Measurements from ENCODE around the gene ZNF883.
"Not testable (repeated sequence)": the region's sequence is repeated elsewhere in the genome, so short reads cannot be mapped to it uniquely, and the experiment has no call there.

The ZNF883 gene
- long read RNA-seq, donor 1, partial matches to known transcripts = 0 of 6 reads
- long read RNA-seq, donor 1, other reads (novel, unspliced or antisense) = 0 of 6 reads
- long read RNA-seq, donor 2, partial matches to known transcripts = 0 of 3 reads
- long read RNA-seq, donor 2, other reads (novel, unspliced or antisense) = 0 of 3 reads
- long read RNA-seq, donor 3, partial matches to known transcripts = 0 of 4 reads
- long read RNA-seq, donor 3, other reads (novel, unspliced or antisense) = 0 of 4 reads
- long read RNA-seq, donor 4, partial matches to known transcripts = 0 of 1 reads
- long read RNA-seq, donor 4, other reads (novel, unspliced or antisense) = 0 of 1 reads
- long read RNA-seq, donor 5, partial matches to known transcripts = 0 of 1 reads
- long read RNA-seq, donor 5, other reads (novel, unspliced or antisense) = 0 of 1 reads
- long read RNA-seq, donor 6, partial matches to known transcripts = 0 of 1 reads
- long read RNA-seq, donor 6, other reads (novel, unspliced or antisense) = 0 of 1 reads
- long read RNA-seq, donor 7, partial matches to known transcripts = 0 of 2 reads
- long read RNA-seq, donor 7, other reads (novel, unspliced or antisense) = 0 of 2 reads
- long read RNA-seq, donor 8, partial matches to known transcripts = 0 of 4 reads
- long read RNA-seq, donor 8, other reads (novel, unspliced or antisense) = 0 of 4 reads

- peak; percentile 71 for DNase-seq
These were observed at the start of gene ZNF883 for GRCh38 chr9:113011911-113012381. Gene ZNF883 (minus strand): TSS chr9:113012192.

- not testable (repeated sequence) for DNase-seq
These were observed 49.3 kb upstream of the ZNF883 start for GRCh38 chr9:113061072-113061850.

- peak; percentile 43 for DNase-seq
These were observed 47.7 kb upstream of the ZNF883 start for GRCh38 chr9:113059581-113060284.

GRCh38 chr9:113057193-113057592, 45.2 kb upstream of the ZNF883 start:
- DNase-seq = no peak

- peak; percentile 95 for DNase-seq
These were observed 44.5 kb upstream of the ZNF883 start, which contains the start of gene ZFP37 for GRCh38 chr9:113056191-113057106. Gene ZFP37 (minus strand): TSS chr9:113056724. CDS start chr9:113056688, 36 bp downstream.

- no peak for DNase-seq
These were observed 31.1 kb upstream of the ZNF883 start for GRCh38 chr9:113042884-113043657.

GRCh38 chr9:113026200-113026599, 14.2 kb upstream of the ZNF883 start:
- no peak for DNase-seq

- no peak for DNase-seq
These were observed 6.3 kb upstream of the ZNF883 start for GRCh38 chr9:113018247-113018646.

- no peak for DNase-seq
These were observed 500 bp upstream of the ZNF883 start for GRCh38 chr9:113012492-113012891.

GRCh38 chr9:113005777-113006176, 6.2 kb downstream of the ZNF883 start:
- no peak for DNase-seq

GRCh38 chr9:112997236-112997941, 14.6 kb downstream of the ZNF883 start:
- DNase-seq = no peak

- DNase-seq = peak; percentile 4
These were observed 40.6 kb downstream of the ZNF883 start for GRCh38 chr9:112971415-112971814.

- no peak for DNase-seq
These were observed 41.1 kb downstream of the ZNF883 start for GRCh38 chr9:112970939-112971338.

GRCh38 chr9:112969730-112970129, 42.3 kb downstream of the ZNF883 start:
- no peak for DNase-seq

GRCh38 chr9:112955550-112955949, 56.4 kb downstream of the ZNF883 start:
- DNase-seq = no peak

GRCh38 chr9:112945620-112946208, 66.3 kb downstream of the ZNF883 start:
- DNase-seq = no peak

GRCh38 chr9:112939418-112939817, 72.6 kb downstream of the ZNF883 start:
- no peak for DNase-seq

GRCh38 chr9:112933696-112934095, 78.3 kb downstream of the ZNF883 start:
- DNase-seq = no peak

- no peak for DNase-seq
These were observed 86.8 kb downstream of the ZNF883 start for GRCh38 chr9:112925058-112925641.
